CD4-positive, alpha-beta T cell treated with Interferon alpha-2 for 1 hour (primary cell): ENCODE data around the gene GCNT4.

ENCODE experiments used
- DNase-seq, 2 donors: peaks; one replicate each; pipeline ENCODE4 v3.0.0-alpha.2; 2020 to 2022

The GCNT4 gene

DNA sequence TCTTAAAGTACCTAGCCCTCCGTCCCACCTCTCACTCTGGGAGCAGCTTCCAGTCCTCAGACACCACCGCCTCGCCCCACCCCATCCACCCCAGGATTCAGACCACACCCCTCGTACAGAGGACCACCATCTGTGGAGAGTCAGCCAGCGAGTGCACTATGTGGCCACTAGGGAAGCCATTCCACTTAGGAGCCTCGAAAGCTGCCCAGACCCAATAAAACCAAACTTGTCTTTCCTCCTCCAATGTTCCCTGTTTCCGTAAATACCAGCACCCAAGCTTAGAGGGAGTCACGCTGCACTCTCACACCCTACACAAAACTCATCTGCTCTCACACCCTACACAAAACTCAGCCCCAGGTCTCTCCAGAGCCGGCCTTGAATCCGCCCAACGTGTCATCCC lies 1.9 kb downstream of the GCNT4 start:
- peak; percentile 10 to 38 for DNase-seq

GRCh38 chr5:75049456-75050351 lies 2.7 kb downstream of the GCNT4 start:
- peak; percentile 63 to 76 for DNase-seq

DNA sequence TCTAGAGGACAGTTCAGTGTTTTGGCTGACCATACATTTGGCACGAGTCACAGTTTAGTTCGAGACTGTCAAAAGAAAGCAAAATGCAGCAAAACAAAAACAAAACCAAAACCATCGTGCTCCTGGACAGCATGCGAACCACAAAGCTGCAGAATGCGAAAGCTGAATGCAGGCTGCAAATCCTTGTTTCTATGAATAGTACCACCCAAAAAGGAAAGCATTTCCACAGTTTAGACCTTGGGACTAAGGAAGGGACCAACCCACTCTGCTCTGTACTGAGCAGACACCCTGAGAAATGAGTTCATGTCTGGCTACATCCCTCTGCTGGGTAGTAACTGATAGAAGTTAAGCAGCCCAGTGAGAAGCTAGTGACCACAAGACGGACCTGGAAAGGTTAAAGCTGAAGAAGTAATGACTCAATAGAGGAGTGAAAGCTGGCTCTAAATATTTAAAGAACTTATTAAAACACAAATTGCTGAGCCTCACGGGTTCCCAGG lies 3.9 kb downstream of the GCNT4 start:
- DNase-seq = peak in 1 of 2 donors; percentile 28

GRCh38 chr5:75047356-75047755 lies 5.0 kb downstream of the GCNT4 start:
- no peak for DNase-seq

- no peak for DNase-seq
Measured at GRCh38 chr5:75046366-75047142, 5.8 kb downstream of the GCNT4 start.

DNA sequence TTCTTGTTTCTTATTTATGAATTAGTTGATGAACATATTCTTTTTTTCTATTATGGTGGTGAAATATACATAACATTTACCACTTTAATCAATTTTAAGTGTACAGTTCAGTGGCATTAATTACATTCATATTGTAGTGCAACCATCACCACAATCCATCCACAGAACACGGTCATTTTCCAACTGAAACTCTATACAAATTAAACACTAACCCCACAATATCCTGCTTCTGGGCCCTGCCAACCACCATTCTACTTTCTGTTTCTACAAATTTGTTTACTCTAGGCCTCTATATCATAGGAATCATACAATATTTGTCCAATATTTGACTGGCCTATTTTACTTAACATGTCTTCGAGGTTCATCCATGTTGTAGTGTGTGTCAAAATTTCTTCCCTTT lies 7.3 kb downstream of the GCNT4 start:
- no peak for DNase-seq

- DNase-seq = no peak
Measured at GRCh38 chr5:75044406-75044805, 8.0 kb downstream of the GCNT4 start.

- DNase-seq = no peak
Measured at GRCh38 chr5:75043633-75044264, 8.6 kb downstream of the GCNT4 start.

GRCh38 chr5:75042522-75042921 lies 9.8 kb downstream of the GCNT4 start:
- no peak for DNase-seq

GRCh38 chr5:75040973-75041372 lies 11.4 kb downstream of the GCNT4 start:
- DNase-seq = no peak

DNA sequence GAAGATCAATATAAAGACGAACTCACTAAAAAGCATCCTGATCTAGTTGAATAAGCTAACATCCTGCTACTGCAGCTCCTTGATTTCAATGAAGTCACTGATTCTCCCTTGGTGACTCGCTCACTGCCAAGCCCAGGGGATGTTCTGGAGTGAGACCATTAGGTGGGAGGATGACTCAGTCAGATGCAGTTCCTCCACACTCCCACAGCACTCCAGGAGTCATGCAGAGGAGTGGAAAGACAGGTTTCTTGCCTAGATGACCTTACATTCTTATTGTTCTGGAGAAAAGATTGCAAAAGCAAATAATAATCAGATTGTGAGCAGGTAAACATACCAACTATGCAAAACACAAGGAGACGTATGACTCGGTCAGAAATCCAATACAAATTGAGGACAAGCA lies 15.3 kb downstream of the GCNT4 start:
- DNase-seq = no peak

GRCh38 chr5:75034137-75034739 lies 18.1 kb downstream of the GCNT4 start:
- DNase-seq = peak; percentile 22 to 65

DNA sequence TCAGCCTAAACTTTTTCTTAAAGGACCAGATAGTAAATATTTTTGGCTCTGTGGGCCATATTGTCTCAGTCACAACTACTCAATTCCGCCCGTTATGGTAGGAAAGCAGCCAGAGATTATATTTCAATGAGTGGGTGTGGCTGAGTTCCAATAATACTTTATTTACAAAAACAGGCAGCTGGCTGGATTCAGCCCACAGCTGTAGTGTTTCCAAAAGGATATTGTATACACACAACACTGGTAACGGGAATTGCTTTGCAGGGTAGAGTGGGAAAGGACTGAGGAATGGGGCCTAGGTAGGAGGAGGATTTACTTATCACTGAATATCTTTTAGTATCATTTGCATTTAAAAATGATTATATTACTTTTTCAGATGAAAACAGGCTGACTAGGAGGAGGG lies 21.0 kb downstream of the GCNT4 start:
- DNase-seq = no peak

DNA sequence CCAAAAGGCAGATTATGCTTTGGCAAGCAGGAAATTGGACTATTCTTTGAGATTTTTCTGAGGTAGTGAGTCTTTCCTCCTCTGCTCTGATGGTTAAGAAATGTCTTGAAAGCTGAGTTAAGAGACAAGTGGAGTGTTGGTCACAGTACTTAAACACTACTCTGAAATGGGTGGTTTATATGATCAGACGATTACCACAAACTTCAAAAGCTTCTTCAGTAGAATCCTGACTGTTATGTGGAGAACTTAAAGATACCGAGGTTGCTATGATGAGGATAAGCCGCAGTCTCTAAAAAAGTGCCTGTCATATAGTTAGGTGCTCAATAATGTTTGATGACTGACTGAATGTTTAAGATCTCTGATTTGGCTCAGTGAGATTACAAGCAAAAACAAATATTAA lies 24.3 kb downstream of the GCNT4 start:
- DNase-seq = peak in 1 of 2 donors; percentile 15

GRCh38 chr5:75023368-75024159 lies 28.8 kb downstream of the GCNT4 start:
- peak; percentile 10 to 54 for DNase-seq

DNA sequence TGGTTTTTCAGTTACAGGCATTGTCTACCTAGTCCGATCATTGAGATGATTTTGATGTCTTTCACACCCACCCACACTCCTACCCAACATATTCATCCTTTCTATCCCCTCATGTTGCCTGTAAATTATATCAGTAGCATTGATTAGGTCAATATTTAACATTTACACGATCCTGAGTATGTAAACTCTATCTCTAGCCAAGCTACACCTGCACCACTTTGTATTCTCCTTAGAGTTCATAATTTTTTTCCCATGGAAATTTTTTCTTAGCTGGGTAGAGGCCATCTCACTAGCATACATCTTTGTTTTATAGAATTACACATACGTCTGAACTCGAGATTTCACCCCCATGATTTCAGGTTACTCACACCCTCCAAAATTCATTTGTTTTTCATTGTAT lies 30.6 kb downstream of the GCNT4 start:
- DNase-seq = no peak

GRCh38 chr5:75021219-75021618 lies 31.1 kb downstream of the GCNT4 start:
- no peak for DNase-seq

- no peak for DNase-seq
Measured at GRCh38 chr5:75020016-75020656, 32.2 kb downstream of the GCNT4 start.

- DNase-seq = no peak
Measured at GRCh38 chr5:75018805-75019587, 33.4 kb downstream of the GCNT4 start.

- no peak for DNase-seq
Measured at GRCh38 chr5:75017971-75018370, 34.4 kb downstream of the GCNT4 start.

DNA sequence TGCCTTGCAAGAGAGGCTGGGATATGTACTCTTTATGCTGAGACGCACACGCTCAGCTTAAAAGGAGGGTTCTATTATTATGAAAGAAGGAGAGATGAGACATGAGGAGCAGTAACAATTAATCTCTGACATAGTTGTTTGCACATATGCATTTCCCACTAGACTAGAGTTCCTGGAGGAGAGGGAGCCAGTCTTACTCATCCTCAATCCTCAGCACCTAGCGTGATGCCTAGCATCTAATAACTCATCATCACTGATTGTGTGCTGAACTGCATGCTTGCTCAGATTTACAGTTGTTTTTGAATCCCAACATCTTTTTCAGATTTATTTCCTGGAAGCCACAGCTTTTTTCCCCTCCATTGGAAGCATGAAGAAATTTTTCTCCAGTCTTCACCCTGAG lies 35.5 kb downstream of the GCNT4 start:
- no peak for DNase-seq
